Astrocyte of the spinal cord (primary cell): ENCODE results near the gene KCNQ1OT1.

Experiments used
- DNase-seq: peaks from one replicate; pipeline ENCODE4 v3.0.0; 2011; ENCODE audit warnings: low read depth, low spot score
- H3K4me3 ChIP-seq: 2 replicates; pipeline ENCODE4 v1.5.1; 2011; ENCODE audit warnings: low read depth, mild to moderate bottlenecking, low read length, moderate library complexity
- CTCF ChIP-seq: IDR thresholded peaks from 2 replicates; pipeline ENCODE4 v1.5.1; 2012; ENCODE audit warnings: low read depth, mild to moderate bottlenecking, low read length, inconsistent platforms
- in situ Hi-C: cut with HindIII; loops from 2 replicates; pipeline ENCODE4 v1.10.0; 2017; ENCODE audit warnings: low sequenced_read_pairs

Gene KCNQ1OT1

GRCh38 chr11:2651826-2652271 lies 47.9 kb downstream of the KCNQ1OT1 start:
- TF ChIP-seq CTCF: no peak
- no peak for DNase-seq
- no peak overlapping the region for H3K4me3 ChIP-seq
- in situ Hi-C loops: no loop called here

- no peak overlapping the region for H3K4me3 ChIP-seq
- TF ChIP-seq CTCF: no peak
- in situ Hi-C loops: no loop called here
Measured at GRCh38 chr11:2651054-2651617, 48.7 kb downstream of the KCNQ1OT1 start.

GRCh38 chr11:2650343-2650867 lies 49.4 kb downstream of the KCNQ1OT1 start:
- no peak for TF ChIP-seq CTCF
- no peak overlapping the region for H3K4me3 ChIP-seq
- no peak for DNase-seq
- in situ Hi-C loops: no loop called here

More at GRCh38 chr11:2651054-2651617, 48.7 kb downstream of the KCNQ1OT1 start:
- DNase-seq: no peak

- H3K4me3 ChIP-seq: no peak overlapping the region
- in situ Hi-C loops: no loop called here
- no peak for DNase-seq
- TF ChIP-seq CTCF: no peak
Measured at GRCh38 chr11:2649848-2650247, 49.9 kb downstream of the KCNQ1OT1 start.

GRCh38 chr11:2649400-2649799 lies 50.4 kb downstream of the KCNQ1OT1 start:
- no peak for TF ChIP-seq CTCF
- DNase-seq: no peak
- in situ Hi-C loops: no loop called here
- no peak overlapping the region for H3K4me3 ChIP-seq

- no peak for DNase-seq
- TF ChIP-seq CTCF: no peak
- in situ Hi-C loops: no loop called here
- H3K4me3 ChIP-seq: no peak overlapping the region
Measured at GRCh38 chr11:2647953-2648352, 51.8 kb downstream of the KCNQ1OT1 start.
